Testis (tissue), 2 donors: ENCODE measurements around the gene ITPKB.
"Not testable (repeated sequence)": the region's sequence is repeated elsewhere in the genome, so short reads cannot be mapped to it uniquely, and the experiment has no call there.

Experiments
- CTCF ChIP-seq, 3 experiments: fragments of 450-650 bp in 2 of 3; fragments of 200-600 bp in 1 of 3; sonication (generic) in 1 of 3; IDR thresholded peaks; one replicate each; pipeline ENCODE4 v1.5.1; 2016 to 2019; ENCODE audit warnings: antibody characterized with exemption in 3 of 3, mild to moderate bottlenecking in 2 of 3, moderate library complexity in 1 of 3
- POLR2A ChIP-seq: fragments of 450-650 bp; IDR thresholded peaks from one replicate; pipeline ENCODE4 v1.6.1; 2017; ENCODE audit warnings: antibody characterized with exemption, mild to moderate bottlenecking, moderate library complexity

- TF ChIP-seq CTCF (IDR thresholded peaks at IDR 0.05); POLR2A: not testable (repeated sequence)
Measured at GRCh38 chr1:226617719-226618118, 121.4 kb downstream of the ITPKB start.
